Measurements from ENCODE around the gene ZNF438.

GRCh38 chr10:31030800-31031199 lies 865 bp downstream of the ZNF438 start:
- no peak for TF ChIP-seq EP300 (IDR thresholded peaks at IDR 0.05)
- TF ChIP-seq CTCF (IDR thresholded peaks at IDR 0.05) = no peak
- no peak for TF ChIP-seq POLR2A (IDR thresholded peaks at IDR 0.05)
- no peak for TF ChIP-seq POLR2AphosphoS5 (IDR thresholded peaks at IDR 0.05)
